HEK293 (cell line): Measurements from ENCODE around the gene TRAPPC2.

Source experiments
- CTCF ChIP-seq: fragments of 450-650 bp; formaldehyde crosslinking; IDR thresholded peaks from 2 replicates; pipeline ENCODE4 v1.5.1; 2016; ENCODE audit warnings: missing biosample characterization, missing genetic modification characterization
- KLF16 ChIP-seq: fragments of 450-650 bp; formaldehyde crosslinking; IDR thresholded peaks from 2 replicates; pipeline ENCODE4 v1.5.1; 2017; ENCODE audit warnings: missing biosample characterization, missing genetic modification characterization
- PATZ1 ChIP-seq: fragments of 450-650 bp; formaldehyde crosslinking; IDR thresholded peaks from 2 replicates; pipeline ENCODE4 v1.5.1; 2016; ENCODE audit warnings: missing biosample characterization, missing genetic modification characterization
- REST ChIP-seq: fragments of 450-650 bp; formaldehyde crosslinking; IDR thresholded peaks from 2 replicates; pipeline ENCODE4 v1.5.1; 2016; ENCODE audit warnings: missing biosample characterization, missing genetic modification characterization
- TCF7L2 ChIP-seq: IDR thresholded peaks from 2 replicates; pipeline ENCODE4 v1.6.1; 2011; ENCODE audit warnings: low read depth, mild to moderate bottlenecking, inconsistent platforms, low read length, moderate library complexity, borderline replicate concordance
- ZFP3 ChIP-seq: fragments of 450-650 bp; formaldehyde crosslinking; IDR thresholded peaks from 2 replicates; pipeline ENCODE4 v1.5.1; 2016; ENCODE audit warnings: low read depth, missing biosample characterization, missing genetic modification characterization
- ZNF202 ChIP-seq: fragments of 450-650 bp; formaldehyde crosslinking; IDR thresholded peaks from 2 replicates; pipeline ENCODE4 v1.5.1; 2016; ENCODE audit warnings: missing biosample characterization, missing genetic modification characterization, borderline replicate concordance
- ZNF404 ChIP-seq: fragments of 450-650 bp; formaldehyde crosslinking; IDR thresholded peaks from 2 replicates; pipeline ENCODE4 v1.5.1; 2017; ENCODE audit warnings: missing biosample characterization, missing genetic modification characterization
- ZNF658 ChIP-seq: fragments of 450-650 bp; formaldehyde crosslinking; IDR thresholded peaks from 2 replicates; pipeline ENCODE4; 2016; ENCODE audit warnings: missing biosample characterization, missing genetic modification characterization
- TF ChIP-seq, protein P1 (sequence below): fragments of 450-650 bp; formaldehyde crosslinking; IDR thresholded peaks from 2 replicates; pipeline ENCODE4 v1.5.1; 2016; ENCODE audit warnings: missing biosample characterization, missing genetic modification characterization

GRCh38 chrX:13764765-13765164, 30.3 kb upstream of the TRAPPC2 start:
- TF ChIP-seq PATZ1 (tag by site-specific recombination) (no peak), CTCF (tag by site-specific recombination) (no peak), ZNF658 (tag by site-specific recombination) (no peak), ZFP3 (tag by site-specific recombination) (no peak), REST (tag by site-specific recombination) (no peak), ZNF404 (tag by site-specific recombination) (no peak), TCF7L2 (no peak), ZNF202 (tag by site-specific recombination) (no peak), KLF16 (tag by site-specific recombination) (no peak)
- TF ChIP-seq, protein P1, sequence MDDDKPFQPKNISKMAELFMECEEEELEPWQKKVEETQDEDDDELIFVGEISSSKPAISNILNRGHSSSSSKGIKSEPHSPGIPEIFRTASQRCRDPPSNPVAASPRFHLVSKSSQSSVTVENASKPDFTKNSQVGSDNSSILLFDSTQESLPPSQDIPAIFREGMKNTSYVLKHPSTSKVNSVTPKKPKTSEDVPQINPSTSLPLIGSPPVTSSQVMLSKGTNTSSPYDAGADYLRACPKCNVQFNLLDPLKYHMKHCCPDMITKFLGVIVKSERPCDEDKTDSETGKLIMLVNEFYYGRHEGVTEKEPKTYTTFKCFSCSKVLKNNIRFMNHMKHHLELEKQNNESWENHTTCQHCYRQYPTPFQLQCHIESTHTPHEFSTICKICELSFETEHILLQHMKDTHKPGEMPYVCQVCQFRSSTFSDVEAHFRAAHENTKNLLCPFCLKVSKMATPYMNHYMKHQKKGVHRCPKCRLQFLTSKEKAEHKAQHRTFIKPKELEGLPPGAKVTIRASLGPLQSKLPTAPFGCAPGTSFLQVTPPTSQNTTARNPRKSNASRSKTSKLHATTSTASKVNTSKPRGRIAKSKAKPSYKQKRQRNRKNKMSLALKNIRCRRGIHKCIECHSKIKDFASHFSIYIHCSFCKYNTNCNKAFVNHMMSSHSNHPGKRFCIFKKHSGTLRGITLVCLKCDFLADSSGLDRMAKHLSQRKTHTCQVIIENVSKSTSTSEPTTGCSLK (tag by site-specific recombination): no peak
